NAMALWA (cell line): ENCODE results near the gene MAP4K5.

Experiments
- DNase-seq: peaks from one replicate; pipeline ENCODE4 v3.0.0-alpha.2; 2015; ENCODE audit warnings: low spot score

The MAP4K5 gene

GRCh38 chr14:50399251-50400032 lies 132.9 kb downstream of the MAP4K5 start:
- peak; percentile 77 for DNase-seq

GRCh38 chr14:50398189-50398580 lies 134.2 kb downstream of the MAP4K5 start:
- no peak for DNase-seq

- DNase-seq, result peak; percentile 38
These were observed 134.8 kb downstream of the MAP4K5 start for GRCh38 chr14:50397390-50398188.

- peak; percentile 61 for DNase-seq
These were observed 135.6 kb downstream of the MAP4K5 start, which contains the start of gene CDKL1 for GRCh38 chr14:50396631-50397389. CDKL1 (minus strand) TSS chr14:50396881; CDS start chr14:50395868, 1,013 bp downstream.

GRCh38 chr14:50395448-50395847 lies 136.9 kb downstream of the MAP4K5 start:
- no peak for DNase-seq

GRCh38 chr14:50394713-50395112 lies 137.7 kb downstream of the MAP4K5 start:
- DNase-seq, result no peak

- no peak for DNase-seq
These were observed 142.5 kb downstream of the MAP4K5 start for GRCh38 chr14:50389668-50390441.

GRCh38 chr14:50388256-50388931 lies 144.0 kb downstream of the MAP4K5 start:
- no peak for DNase-seq

GRCh38 chr14:50387548-50387947 lies 144.8 kb downstream of the MAP4K5 start:
- DNase-seq, result no peak

- DNase-seq, result no peak
These were observed 148.6 kb downstream of the MAP4K5 start for GRCh38 chr14:50383618-50384225.

GRCh38 chr14:50381823-50382287 lies 150.5 kb downstream of the MAP4K5 start:
- no peak for DNase-seq

GRCh38 chr14:50381008-50381407 lies 151.4 kb downstream of the MAP4K5 start:
- DNase-seq, result no peak

- DNase-seq, result no peak
These were observed 151.9 kb downstream of the MAP4K5 start for GRCh38 chr14:50380455-50380854.

- DNase-seq, result no peak
These were observed 152.8 kb downstream of the MAP4K5 start for GRCh38 chr14:50379563-50379962.

GRCh38 chr14:50377550-50378085 lies 154.8 kb downstream of the MAP4K5 start:
- no peak for DNase-seq

- no peak for DNase-seq
These were observed 156.6 kb downstream of the MAP4K5 start for GRCh38 chr14:50375760-50376159.

GRCh38 chr14:50373959-50374358 lies 158.4 kb downstream of the MAP4K5 start:
- no peak for DNase-seq

- DNase-seq, result no peak
These were observed 160.8 kb downstream of the MAP4K5 start for GRCh38 chr14:50371546-50371945.
